Non-pigmented ciliary epithelial cell (primary cell): ENCODE measurements around the gene NACAD.

Experiments
- DNase-seq: peaks from one replicate; pipeline ENCODE4 v3.0.0-alpha.2; 2010; ENCODE audit warnings: low read depth

Gene NACAD

DNA sequence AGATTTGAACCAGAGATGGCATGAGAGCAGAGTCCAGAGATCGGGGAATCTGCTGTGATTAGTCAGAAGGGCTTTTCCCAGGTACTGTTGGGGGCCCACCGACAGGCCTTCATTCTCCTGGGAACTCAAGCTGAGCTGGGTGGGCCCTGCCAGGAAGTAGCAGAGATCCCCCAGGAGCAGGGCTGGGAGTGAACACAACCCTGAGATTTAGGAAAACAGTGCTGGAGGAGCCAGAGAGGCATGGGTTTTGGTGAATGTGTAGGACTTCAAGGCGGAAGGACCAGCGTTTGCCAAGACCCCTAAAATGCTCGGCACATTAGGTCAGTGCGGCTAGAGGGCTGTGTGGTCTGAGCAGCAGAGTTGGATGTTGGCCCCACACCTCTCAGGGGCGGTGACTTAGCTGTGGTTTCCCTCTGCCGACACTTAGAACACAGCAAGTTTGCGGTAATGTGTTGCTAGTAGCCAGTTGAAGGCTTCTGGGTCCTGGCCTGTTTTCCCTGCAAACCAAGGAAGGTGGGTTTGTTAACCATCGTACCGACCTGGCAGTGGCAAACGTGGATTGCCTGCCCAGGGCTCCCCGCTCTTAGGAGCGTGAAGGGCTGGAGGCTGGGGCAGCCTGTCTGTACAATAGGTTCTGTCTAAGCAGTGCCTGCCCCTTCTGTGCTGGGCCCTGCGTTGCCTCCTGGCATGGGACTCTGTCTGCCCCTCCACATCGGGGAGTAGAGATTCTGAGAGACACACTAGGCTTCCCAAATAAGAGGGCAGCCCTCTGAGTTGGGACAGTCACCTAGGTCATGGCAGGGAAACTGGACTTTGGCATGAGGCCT, 14.0 kb downstream of the NACAD start:
- DNase-seq, result no peak

DNA sequence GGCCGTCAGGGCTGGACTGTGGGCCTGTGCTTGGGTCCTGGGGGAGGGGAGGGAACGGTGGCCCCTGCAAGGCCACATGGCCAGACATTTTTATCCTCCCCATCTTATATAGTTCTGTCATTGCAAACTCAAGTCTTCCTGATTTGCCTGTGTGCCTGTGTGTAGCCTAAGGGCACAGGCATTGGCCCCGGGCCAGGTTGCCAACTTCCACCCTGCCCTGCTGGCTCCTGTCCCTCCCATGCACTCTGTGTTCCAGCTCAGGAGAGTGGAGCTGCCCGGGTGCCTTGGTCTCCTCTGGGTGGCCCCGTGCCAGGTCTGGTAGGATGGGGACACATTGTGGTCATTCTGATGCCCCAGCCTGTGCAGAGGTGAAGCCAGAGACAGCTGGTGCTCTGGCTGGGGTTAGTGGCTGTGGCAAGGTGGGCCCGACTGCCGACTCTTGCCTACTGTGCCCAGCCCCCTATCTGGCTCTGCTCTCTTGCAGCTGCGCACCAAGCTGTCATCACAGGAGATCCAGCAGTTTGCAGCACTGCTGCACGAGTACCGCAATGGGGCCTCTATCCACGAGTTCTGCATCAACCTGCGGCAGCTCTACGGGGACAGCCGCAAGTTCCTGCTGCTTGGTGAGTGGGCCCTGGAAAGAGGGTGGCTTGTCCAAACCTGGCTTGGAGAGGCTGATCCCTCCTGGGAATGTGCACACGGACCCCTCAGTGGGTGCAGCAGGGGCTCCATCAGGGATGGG, 14.8 kb downstream of the NACAD start:
- DNase-seq, result no peak

DNA sequence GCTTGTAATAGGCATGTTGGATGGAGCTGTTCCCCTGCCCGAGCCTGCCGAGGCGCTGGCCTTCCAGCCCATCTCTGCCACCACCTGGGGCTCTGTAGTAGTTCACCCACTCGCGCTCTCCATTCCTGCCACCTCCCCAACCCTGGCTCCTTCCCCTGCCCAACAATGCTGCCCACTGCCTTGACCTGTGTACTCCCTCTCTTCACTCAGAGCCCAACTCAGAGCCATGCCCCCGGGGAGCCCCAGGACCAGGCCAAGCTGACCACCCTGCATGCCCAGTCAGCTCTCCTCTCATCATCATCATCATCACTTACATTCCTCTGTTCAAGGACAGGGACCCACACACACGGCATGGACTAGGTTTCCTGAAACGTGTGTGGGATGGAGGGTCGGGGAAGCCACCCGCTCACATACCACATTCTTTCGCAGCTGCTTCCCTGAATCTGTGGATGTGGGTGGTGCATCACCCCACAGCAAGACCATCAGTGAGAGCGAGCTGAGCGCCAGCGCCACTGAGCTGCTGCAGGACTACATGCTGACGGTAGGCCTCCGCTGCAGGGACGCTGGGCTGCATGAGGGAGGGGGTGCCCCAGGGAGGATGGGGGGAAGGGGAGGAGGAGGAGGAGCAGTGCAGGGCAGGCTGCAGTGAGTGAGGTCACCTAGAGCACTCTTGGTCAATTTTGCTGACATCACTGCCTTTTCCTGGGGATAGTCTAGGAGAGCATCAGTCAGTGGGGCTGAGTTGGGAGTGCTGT, 15.6 kb downstream of the NACAD start:
- no peak for DNase-seq

DNA sequence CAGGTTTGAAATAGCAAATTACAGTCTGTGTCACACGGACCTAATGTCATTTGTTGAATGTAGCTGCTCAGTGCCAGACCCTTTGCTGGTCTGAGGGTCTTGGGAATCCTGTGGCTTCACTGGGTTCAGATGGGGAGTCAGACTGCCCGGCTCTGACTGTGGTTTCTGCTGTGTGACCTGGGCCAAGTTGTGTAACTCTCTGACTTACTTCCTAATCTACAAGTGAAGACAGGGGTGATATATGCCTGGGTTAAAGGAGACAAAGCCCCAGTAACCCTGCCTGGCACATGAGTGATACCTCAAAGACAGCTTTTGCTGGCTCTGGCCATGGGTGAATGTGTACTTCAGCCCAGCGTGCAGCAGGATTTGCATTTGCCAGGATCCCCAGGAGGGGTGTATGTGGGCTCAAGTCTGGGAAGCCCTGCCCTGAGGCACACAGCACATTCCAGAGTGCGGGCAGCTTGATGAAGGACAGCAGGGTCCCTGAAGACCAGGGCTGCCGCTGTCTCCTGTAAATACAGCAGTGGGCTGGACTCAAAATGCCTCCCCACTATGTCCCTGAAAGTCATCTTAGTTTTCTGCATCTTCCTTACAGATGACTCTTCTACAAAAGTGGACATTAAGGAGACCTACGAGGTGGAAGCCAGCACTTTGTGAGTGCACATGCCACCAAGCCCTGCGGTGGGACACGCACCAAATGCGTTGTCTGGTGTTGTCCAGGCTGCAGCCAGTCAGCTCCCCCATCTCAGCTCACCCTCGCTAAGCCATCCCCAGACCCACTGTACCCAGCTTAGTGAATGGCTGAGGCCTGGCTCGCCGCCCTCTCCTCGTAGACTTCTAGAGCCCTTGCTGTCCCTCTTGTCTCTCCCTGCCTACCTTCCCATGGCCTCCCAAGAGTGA, 16.4 kb downstream of the NACAD start:
- DNase-seq, result no peak

DNA sequence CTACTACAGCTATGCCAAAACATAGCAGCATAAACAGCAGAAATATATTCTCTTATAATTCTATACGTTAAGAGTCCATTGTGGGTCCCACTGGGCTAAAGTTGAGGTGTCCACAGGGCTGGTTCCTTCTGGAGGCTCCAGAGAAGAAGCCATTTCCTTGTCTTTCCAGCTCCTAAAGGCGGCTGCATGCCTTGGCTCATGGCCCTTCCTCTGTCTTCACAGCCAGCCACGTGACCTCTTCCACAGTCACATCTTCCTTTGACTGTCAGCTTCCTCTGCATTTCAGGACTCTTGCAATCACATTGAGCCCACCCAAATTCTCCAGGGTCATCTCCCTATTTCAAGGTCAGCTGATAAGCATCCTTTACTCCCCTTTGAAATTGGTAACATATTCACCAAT, 17.2 kb downstream of the NACAD start:
- DNase-seq, result no peak

DNA sequence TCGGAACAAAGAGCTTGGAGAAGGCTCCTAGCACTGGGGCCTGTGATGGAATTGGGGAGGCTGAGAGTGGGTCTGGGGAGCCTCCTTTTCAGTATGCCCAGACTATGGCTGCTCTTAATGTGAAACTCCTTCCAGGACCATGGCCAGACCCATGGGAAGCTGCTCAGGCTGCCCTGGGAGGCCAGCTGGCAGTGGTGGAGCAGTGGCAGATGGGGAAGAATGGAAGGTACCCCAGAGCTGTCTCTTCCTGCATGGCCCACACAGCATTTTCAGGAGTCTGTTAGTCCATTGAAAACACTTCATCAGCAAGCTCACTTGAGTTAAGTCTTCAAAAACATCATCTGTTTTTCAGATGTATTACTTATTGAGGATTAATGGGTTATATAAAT, 18.5 kb downstream of the NACAD start:
- no peak for DNase-seq

DNA sequence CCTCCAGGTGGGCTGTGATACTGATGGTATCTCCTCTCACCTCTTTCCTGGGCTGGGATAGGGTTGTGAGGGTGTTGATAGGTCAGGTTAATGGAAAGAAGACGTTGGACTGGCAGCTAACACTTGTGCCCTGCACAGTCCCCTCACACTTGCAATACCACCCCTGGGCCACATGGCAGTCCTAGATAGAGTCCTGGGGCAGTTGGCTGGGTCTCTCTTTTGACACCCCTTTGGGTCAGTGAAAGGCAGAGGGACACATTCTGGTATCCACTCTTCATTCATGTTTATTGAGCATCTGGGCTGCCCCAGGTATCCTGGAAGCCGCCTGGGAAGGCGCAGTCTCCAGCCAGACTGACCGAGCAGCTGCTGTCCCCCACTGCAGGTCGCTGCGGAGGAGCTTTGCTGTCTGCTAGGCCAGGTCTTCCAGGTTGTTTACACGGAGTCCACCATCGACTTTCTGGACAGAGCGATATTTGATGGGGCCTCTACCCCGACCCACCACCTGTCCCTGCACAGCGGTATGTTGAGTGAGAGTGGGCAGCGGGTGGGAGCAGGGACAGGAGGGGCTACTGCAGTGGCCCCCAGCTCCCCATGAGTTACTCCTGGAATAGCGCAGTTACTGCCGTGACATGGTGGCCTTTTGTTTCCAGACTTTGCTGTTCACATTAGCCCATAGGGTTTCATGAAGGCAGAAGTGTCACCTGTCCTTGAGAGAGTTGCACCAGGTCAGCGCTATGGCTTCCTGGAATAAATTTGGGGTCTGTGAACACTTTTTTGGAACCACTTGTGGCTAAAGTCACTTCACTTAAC, 19.1 kb downstream of the NACAD start:
- DNase-seq, result no peak

DNA sequence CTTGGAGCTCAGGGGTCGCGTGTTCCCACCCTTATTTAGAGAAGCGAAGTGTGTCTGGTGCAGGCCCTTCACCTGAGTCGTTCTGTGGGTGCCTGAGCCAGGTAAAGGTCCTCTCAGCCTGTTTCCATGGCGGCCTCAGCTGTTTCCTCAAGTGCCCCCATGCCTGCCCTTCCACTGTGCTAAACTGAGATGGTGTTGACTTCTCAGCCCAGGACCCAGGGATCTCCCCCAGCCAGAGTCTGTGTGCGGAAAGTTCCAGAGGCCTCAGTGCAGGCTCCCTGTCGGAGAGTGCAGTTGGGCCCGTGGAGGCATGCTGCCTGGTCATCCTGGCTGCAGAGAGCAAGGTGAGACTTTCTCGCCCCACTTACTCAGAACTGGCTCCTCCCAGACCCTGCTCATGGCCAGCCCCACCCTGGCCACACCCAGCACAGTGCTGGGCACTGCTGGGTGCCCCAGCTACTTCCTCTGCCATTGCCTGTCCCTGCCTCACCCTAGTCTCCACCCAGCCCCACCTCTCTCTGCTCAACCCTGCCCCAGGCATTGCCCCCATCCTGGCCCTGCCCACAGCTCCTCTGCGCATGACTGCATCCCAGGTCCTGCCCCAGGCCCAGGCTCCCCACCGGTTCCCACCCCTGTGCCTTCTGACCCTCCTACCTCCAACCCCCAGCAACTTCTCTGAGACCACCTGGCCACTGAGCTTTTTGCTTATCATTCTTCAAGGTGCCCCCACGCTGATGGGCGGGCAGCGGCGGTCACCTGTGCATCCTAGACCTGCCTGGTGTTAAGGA, 20.3 kb downstream of the NACAD start:
- no peak for DNase-seq

DNA sequence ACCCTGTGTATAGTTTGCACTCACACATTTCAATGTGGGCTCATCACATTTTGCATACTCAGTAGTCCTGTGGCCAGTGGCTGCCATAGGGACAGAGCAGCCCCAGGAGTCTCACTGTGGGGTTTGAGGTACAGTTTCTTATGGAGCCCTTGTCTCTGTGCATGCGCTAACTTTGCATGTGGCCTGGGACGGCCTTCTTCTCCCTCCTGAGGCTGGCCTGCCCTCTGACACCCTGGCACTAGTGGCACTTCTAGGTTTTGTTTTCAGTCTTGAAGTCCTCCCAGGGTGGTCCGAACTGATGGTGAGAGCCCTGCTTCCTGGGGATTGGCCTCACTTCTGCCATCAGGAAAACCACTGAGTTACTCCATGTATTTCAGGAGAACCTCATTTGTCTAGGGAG, 21.2 kb downstream of the NACAD start:
- no peak for DNase-seq

DNA sequence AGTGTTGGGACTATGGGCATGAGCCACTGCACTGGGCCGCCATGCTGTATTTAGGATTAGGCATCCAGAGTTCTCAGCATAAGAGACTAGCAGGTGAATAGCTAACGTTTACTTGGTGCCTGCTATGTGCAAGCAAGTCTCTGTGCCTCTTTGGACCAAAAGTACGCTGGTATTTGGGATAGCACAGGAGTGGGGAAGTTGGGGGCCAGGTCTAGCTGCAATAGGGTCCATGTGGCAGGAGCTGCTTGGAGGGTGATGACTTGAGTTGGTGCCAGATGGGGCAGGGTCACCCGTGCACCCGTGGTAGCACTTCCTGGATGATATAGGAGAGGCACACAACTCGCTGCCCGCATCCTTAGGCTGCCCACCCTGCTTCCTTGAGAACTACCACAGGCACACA, 22.4 kb downstream of the NACAD start:
- no peak for DNase-seq

DNA sequence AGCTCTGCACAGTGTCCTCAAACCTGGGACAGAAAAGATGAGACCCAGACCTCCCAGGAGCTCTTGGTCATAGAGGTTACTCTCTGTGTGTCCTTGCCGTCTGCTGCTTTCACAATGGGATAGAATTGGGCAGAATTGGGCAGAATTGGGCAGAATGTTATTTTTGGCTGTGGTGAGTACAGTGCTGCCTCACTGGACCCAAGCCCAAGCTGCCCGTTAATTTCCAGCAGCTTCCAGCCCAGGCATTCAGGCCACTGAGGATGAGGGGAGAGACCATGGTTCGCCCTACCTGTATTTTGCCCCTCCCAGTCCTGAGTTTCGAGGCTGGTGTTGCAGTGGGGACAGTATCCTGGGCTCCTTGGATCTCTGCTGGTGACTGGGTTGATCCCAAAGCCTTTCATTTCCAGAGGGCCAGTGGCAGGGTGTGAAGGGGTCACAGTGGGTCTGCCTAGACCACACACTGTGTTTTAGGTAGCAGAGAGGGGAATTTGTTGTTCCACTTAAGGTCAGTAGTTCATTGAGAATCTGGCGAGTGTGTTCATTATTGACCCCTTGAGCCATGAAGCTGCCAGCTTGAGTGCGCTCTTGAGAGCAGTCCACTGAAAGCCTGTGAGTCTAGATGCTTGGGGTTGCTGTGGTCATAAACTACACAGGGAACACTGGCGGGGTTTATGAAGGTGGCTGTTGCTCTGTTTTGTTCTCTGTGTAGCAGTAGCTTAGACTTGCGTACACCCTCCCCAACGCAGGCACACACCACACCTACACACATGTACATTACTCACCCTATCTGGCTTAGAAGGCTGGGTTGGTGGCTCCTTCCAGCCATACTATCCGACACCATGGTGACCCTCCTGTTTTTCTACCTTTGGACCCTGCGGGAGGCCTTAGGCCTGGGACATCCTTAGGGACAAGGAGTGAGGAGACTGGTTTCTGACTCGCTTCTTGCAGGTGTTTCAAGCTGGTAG, 23.5 kb downstream of the NACAD start:
- DNase-seq, result no peak

DNA sequence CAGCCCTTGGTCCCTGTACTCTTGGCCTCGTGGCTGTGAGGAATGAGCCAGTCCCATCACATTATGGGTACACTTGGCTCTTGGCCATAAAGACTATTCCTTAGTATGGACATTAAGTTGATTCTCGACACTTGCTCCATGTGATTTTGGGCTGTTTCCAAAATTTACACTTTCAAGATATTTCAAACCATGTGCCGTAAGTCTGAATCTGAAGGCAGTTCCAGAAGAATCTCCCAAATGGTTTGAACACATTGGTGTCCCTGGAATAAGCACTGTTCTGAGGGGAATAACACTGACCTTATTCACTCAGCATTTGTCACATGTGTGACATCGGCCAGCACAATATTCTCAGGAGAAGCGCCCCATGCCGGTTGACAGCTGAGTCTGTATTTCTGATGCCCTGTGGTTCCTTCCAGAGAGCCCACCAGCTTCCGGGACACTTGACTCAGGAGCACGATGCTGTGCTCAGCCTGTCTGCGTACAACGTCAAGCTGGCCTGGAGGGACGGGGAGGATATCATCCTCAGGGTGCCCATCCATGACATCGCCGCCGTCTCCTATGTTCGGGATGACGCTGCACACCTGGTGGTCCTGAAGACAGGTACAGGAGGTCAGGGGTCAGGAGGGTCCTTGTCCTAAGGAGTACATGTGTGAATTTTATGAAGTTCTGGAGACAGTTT, 24.6 kb downstream of the NACAD start:
- no peak for DNase-seq

DNA sequence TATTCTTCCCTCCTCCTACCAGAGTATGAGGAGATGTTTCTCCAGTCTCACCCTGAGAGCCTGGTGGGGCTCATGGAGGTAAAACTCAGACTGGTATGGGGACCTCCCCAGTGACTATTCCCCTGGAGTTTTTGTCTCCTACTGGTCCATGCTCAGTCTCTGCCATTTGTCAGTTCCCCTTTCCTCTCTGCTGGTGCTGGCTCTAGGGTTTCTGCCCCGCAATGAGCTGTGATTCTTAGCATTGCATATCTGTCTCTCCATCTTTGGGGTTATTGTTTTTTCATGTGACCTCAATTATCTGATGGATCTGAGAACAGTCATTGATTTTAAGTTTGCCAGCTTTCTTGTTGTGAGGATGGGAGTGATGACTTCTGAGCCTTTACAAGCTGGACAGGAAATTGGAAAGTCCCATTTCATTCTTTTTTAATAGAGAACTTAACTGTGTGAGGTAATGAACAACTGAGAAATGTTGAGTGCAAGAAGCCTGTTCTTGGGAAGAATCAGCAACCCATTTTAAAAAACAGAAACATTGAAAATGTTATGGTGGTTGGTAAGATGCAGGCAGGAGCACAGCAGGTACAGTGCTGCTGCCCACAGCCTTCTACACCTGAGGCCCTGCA, 26.9 kb downstream of the NACAD start:
- DNase-seq, result no peak

DNA sequence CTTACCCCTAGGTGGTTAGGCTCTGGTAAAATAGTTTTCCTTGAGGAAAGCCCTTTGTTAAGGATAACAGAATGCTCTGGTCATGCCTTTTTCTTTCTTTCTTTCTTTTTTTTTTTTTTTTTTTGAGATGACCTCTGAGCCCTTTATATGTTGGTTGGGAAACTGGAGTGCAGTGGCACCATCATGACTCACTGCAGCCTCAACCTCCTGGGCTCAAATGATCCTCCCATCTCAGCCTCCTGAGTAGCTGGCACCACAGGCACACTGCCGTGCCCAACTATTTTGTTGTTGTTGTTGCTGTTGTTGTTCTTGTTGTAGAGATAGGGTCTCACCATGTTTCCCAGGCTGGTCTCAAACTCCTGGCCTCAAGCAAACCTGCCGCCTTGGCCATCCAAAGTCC, 27.4 kb downstream of the NACAD start:
- no peak for DNase-seq

DNA sequence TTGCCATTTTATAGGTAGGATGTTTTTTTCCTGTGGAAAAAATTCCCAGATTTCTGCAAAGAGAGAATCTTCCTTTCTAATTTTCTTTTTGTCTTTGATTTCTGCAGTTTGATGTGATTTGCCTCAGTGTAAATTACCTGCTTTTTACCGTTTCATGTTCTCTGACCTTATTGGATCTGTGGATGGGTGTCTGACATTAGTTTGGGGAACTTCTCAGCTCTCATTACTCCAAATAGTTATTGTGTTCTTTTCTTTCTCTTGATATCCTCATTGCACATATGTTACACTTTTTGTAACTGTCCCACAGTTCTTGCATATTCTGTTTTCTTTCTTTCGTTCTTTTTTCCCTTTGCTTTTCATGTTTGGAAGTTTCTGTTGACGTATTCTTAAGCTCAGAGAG, 28.5 kb downstream of the NACAD start:
- DNase-seq, result no peak

DNA sequence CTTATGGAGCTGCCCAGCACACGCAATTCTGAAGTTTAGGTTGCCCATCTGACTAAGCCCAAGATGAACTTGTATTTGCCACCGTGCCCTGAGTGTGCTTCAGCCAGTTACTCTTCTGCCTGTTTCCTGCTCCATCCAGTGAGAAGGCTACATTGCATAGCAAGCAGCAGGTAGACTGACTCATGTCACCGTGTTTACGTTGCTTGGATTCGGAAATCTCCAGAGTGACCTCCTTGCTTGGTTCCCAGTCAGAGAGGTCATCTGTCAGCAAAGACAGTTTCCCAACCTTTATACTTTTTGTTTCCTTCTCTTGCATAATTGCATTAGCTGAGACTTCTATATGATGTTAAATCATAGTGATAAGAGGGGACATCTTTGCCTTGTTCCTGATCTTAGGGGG, 30.9 kb downstream of the NACAD start:
- no peak for DNase-seq

DNA sequence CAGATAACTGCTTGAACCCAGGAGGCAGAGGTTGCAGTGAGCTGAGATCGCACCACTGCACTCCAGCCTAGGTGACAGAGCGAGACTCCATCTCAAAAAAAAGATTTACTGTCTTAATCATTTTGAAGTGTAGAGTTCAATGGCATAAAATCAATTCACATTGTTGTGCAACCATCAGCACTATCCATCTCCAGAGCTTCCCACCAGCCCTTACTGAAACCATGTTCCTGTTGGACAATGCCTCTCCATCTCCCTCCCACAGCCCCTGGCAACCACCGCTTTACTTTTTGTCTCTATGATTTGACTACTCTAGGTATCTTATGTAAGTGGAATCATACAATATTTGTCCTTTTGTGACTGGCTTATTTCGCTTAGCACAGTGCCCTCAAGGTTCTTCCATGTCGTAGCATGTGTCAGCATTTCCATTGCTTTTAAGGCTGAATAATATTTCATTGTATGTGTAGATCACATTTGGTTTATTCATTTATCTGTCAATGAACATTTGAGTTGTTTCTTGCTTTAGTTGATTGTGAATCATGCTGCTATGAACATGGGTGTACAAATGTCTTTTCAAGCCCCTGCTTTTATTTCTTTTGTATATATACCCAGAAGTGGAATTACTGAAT, 33.1 kb downstream of the NACAD start:
- no peak for DNase-seq

DNA sequence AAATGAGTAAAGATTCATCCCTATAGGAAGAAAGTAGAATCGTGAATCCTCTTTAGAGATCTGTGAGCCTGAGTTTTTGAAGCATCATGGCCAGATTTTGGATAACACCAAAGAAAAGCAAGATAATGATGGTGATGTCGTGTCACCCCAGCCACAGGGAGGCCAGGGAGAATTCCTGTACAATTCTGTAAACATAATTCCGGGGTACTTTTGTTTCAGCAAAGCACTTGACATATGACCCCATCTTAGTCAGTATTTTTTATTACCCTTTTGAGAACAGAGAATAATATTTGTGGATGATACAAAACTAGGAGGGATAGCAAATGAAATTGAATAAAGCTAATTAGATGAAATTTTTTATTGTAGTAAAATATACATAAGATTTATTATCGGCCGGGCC, 33.8 kb downstream of the NACAD start:
- no peak for DNase-seq
